Retinal pigment epithelial cell (primary cell): ENCODE measurements around the gene CHD1L.

Experiments
- DNase-seq: peaks from one replicate; pipeline ENCODE4 v3.0.0-alpha.2; 2010; ENCODE audit warnings: low read depth
- H3K4me3 ChIP-seq: 2 replicates; pipeline ENCODE4 v1.5.1; 2011; ENCODE audit warnings: mild to moderate bottlenecking, low read length, control low read depth, moderate library complexity
- CTCF ChIP-seq: conservative IDR thresholded peaks from 2 replicates; pipeline ENCODE4 v1.5.1; 2011; ENCODE audit warnings: low read depth, low read length, control low read depth, inconsistent platforms

The CHD1L gene

GRCh38 chr1:147208619-147209018, 33.9 kb upstream of the CHD1L start:
- TF ChIP-seq CTCF, result no peak
- no peak overlapping the region for H3K4me3 ChIP-seq
- no peak for DNase-seq

- TF ChIP-seq CTCF, result no peak
- no peak overlapping the region for H3K4me3 ChIP-seq
- DNase-seq, result no peak
Observed at GRCh38 chr1:147209825-147210821, 32.4 kb upstream of the CHD1L start.

GRCh38 chr1:147210987-147211386, 31.5 kb upstream of the CHD1L start:
- no peak for TF ChIP-seq CTCF
- no peak for DNase-seq
- H3K4me3 ChIP-seq, result no peak overlapping the region

GRCh38 chr1:147211577-147211976, 30.9 kb upstream of the CHD1L start:
- no peak for TF ChIP-seq CTCF
- no peak overlapping the region for H3K4me3 ChIP-seq

GRCh38 chr1:147213271-147213670, 29.2 kb upstream of the CHD1L start:
- TF ChIP-seq CTCF, result no peak
- no peak overlapping the region for H3K4me3 ChIP-seq
- DNase-seq, result no peak

More at GRCh38 chr1:147211577-147211976, 30.9 kb upstream of the CHD1L start:
- no peak for DNase-seq

- DNase-seq, result no peak
- TF ChIP-seq CTCF, result no peak
- H3K4me3 ChIP-seq, result no peak overlapping the region
Observed at GRCh38 chr1:147214325-147214724, 28.2 kb upstream of the CHD1L start.
